NCI-H226 (cell line): ENCODE data around the gene OMP.
A peak's percentile ranks its signal among the peaks of the same experiment; 100 is the strongest.
"Not testable (repeated sequence)": the region's sequence is repeated elsewhere in the genome, so short reads cannot be mapped to it uniquely, and the experiment has no call there.

Experiments used
- DNase-seq: peaks from one replicate; pipeline ENCODE4 v3.0.0-alpha.2; 2015

The OMP gene, protein sequence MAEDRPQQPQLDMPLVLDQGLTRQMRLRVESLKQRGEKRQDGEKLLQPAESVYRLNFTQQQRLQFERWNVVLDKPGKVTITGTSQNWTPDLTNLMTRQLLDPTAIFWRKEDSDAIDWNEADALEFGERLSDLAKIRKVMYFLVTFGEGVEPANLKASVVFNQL

DNA sequence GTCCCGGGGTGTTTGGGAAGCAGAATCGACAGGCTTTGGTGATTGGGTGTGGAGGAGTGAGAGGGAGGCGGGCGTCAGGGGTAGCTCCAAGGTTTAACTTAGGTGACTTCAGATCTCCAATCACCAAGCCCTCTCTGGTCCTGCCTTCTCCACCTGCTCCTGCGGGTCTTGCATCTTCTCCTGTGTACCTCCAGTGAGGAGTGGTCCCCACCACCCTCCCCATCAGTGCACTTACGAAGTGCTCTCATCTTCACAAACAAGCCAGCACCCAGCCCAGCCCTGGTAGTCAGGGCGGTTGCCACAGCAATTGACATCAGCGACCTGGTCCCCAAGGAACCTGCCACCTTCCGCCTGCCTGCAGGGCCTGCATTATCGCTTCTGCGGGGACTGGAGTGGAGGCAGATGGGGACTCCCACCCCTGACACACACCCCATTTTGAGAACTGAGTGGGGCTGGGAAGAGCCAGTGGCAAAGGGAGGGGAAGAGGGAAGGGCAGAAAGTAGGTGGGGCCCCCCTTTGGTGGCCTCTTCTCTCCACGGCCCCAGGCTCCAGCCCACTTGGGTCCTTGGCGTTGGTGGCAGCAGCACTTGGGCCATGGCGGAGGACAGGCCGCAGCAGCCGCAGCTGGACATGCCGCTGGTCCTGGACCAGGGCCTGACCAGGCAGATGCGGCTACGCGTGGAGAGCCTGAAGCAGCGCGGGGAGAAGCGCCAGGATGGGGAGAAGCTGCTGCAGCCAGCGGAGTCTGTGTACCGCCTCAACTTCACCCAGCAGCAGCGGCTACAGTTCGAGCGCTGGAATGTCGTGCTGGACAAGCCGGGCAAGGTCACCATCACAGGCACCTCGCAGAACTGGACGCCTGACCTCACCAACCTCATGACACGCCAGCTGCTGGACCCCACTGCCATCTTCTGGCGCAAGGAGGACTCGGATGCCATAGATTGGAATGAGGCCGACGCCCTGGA is at the start of gene OMP:
Gene OMP (plus strand): TSS at position 595 of the 965 bp plus-strand sequence. CDS start 0 bp downstream, at position 595.
- DNase-seq, result no peak

DNA sequence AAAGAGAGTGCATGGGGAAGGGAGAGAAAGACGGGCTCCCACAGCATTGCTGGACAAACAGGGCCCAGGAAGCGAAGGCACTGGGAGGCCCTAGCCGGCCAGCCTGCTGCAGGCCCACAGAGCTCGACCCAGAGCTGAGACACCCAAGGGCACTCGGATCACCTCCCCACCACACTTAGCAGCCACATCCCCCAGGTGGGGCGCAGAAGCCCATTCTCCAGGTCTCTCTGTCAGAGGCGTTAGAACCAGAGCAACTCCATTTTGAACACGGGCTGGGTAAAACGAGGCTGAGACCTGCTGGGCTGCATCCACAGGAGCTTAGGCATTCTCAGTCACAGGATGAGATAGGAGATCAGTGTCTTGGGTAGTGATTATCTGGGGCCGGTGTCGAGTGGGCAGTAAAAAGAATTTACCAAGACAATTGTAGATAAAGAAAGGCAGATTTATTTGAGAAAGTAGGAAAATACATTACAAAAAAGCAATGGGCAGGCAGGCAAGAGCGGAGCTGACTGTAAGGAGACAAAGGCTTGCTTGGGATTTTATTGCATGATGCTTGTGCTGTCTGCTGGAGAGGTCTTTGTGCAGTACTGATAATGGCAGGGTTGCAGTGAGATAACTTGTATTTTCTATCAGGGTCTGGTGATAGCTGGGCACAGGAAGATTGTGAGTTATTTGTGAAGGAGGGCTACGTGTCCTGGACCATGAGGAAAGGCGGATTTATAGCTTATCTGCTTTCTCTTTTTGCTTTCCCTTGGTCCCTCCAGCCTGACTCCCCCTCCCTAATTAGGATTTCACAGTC is 49.2 kb upstream of the OMP start:
- no peak for DNase-seq

DNA sequence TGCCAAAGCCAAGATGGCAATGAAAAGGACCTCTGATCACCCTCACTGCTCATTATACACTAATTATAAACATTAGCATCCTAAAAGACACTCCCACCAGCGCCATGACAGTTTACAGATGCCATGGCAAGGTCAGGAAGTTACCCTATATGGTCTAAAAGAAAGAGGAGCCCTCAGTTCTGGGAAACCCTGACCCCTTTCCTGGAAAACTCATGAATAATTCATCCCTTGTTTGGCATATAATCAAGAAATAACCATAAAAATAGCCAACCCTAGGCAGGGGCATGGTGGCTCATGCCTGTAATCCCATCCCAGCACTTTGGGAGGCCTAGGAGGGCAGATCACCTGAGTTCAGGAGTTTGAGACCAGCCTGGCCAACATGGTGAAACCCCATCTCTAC is 48.6 kb upstream of the OMP start:
- DNase-seq, result no peak

DNA sequence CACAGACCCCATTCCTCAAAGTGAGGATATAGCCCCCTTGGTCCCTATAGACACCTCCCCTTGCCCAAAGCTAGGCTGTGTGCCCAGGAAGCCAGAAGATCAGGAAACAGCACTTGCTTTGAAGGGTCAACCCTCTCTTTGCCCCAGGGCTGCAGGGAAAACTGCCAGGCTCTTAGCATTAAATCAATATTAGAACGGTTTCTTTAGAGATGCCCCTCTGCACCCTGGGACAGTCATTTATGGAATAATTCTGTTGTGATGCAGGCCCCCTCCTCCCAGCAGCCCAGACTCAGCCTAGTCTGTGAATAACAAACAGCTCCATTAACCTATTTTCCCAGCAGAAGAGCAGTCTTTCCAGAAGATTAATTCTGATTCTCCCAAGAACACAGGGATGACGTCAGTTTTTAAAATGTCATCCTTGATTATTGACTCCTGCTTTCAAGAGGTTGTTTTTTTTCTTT is 47.5 kb upstream of the OMP start:
- no peak for DNase-seq

DNA sequence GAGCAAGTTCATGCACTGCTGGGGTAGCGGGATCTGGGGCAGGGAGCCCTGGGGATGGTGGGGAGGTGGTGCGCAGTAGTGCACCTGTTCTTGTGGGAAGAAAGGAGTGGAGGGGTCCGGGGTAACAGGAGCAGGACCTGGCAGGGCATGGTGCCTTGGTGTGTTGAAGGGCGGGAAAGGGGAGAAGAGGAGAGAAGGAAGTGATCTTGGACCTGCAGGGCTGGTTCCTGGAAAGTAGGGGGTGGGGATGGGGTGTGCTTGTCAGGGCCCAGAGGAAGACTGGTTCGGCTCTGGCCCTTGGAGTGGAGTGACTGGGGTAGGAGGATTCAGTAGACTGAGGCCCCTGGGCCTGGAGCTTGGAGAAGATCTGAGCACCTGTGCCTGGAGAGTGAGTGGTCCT is 46.7 kb upstream of the OMP start:
- DNase-seq, result no peak

DNA sequence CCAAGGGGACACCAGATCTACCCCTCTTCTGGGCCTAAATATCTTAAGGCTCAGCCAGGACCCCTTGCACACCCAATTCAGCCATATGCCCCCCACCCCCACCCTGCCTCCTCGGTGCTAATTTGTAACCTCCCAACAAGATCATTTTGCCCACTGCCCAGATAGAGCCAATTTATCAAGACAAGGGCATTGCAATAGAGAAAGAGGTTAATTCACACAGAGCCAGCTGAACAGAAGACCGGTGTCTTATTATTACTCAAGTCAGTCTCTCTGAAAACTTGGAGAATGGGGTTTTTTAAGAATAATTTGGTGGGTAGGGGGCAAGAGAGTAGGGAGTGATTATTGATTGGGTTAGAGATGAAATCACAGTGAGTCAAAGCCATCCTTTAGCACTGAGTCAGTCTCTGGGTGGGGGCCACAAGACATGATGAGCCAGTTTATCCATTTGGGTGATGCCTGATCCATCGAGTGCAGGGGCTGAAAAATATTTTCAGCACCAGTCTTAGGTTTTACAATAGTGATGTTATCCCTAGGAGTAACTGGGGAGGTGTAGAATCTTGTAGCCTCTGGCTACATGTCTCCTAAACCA is 45.7 kb upstream of the OMP start:
- DNase-seq, result no peak

DNA sequence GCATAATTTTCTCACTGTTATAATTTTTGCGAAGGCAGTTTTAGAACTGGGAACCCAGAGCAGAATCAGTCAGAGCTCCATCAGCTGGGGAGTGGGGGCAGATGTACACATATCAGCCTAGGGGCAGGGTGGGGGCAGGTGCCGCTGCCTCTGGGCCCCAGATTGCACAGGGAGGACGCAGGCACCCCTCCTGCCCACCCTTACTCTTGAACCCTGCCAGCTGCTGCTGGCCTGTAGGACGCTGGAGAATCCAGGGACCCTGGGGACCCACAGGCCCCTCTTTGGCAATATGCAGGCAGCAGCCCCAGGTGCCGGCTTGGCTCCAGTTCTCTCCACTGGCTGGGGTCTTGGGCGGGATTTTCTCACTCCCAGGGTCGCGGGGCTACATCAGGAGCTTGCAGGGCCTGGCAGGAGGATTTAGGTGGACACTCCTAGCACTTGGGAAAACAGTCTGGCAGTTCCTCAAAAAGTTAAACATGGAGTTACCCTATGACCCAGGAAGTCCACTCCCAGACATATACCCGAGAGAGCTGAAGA is 44.6 kb upstream of the OMP start:
- DNase-seq, result no peak

DNA sequence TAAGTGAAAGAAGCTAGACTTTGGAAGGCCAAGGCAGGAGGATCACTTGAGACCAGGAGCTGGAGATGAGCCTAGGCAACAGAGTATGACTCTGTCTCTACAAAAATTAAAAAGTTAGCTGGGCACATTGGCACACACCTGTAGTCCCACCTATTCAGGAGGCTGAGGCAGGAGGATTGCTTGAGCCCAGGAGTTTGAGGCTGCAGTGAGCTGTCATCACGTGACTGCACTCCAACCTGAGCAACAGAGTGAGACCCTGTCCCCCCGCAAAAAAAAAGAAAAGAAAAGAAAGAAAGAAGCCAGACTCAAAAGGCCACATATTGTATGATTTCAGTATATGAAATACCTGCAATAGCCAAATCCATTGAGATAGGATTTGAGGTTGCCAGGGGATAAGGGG is 43.7 kb upstream of the OMP start:
- no peak for DNase-seq

DNA sequence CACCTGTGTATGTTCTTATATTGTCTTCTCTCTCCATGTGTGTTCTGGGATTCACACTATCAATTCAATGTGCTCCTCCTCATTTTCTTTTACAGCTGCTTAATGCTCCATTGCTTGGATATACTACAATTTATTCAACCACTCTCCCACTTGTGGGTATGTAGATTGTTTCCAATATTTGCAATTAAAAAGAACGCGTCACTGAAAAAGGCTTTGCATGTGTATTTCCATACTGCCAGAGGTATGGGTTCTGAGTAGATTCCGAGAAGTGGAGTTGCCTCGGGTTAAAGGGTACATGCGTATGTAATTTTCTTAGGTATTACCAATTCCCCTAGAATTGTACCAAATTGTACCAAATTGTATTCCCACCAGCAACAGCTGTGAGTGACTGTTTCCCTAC is 42.8 kb upstream of the OMP start:
- no peak for DNase-seq

DNA sequence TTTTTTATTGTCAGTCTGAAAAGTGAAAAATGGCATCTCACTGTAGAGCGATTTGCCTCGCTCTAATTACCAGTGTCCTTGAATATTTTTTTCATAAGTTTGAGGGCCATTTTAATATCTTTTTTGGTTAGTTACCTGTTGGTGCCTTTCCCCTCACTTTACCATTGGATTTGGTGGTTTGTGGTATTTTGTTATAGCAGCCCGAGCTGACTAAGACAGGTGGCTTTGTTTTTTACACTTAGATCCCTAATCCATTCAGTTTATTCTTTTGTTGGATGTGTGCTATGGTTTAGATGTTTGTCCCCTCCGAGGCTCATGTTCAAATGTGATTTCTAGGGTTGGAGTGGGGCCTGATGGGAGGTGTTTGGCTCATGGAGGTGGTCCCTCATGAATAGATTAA is 42.4 kb upstream of the OMP start:
- DNase-seq, result no peak

DNA sequence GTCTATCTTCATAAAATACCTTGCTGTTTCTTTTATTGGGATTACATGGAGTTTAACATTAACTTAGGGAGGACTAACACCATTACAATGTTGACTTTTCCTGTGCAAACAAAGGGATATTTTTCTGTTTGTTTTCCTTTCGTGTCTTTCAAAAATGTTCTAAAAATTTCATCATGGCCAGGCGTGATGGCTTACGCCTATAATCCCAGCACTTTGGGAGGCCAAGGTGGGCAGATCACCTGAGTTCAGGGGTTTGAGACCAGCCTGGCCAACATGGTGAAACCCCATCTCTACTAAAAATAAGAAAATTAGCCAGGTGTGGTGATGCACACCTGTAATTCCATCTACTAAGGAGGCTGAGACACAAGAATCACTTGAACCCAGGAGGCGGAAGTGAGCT is 41.4 kb upstream of the OMP start:
- DNase-seq, result not testable (repeated sequence)

DNA sequence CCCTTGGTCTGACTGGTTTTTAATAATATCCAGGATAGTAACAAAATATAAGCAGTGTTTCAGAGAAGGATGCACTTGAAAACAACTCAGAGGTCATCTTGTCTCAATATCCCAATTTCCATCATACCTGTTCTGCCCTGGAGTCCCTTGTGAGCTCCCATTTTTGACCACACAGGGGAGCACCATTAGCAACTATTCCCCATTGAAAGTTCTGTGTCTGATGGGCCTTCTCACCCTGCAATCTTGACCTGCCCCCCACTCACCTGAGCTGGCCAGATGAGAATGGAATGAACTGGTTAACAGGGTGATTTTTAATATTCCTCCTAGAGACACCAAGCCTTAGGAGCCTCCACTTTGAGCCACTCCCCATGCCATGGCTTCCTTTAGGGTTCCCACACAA is 39.7 kb upstream of the OMP start:
- no peak for DNase-seq

DNA sequence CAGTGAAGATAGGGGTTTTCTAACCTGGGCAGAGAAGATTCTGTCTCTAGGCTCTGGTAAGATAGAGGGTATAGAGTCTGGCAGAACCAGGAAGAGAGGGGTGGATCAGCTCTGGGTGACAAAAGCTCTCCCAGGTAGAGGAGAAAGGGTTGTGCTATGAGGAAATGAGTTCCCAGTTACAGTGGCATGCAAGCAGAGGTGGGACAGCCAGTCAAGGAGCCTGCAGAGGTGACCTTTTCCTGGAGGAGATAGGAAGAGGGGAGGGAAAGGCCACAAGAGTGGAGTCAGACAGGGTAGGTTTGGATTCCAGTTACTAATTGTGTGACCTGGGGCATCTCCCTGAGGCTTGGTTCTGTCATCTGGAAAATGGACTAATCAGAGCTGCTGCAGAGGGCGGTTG is 39.2 kb upstream of the OMP start:
- no peak for DNase-seq

DNA sequence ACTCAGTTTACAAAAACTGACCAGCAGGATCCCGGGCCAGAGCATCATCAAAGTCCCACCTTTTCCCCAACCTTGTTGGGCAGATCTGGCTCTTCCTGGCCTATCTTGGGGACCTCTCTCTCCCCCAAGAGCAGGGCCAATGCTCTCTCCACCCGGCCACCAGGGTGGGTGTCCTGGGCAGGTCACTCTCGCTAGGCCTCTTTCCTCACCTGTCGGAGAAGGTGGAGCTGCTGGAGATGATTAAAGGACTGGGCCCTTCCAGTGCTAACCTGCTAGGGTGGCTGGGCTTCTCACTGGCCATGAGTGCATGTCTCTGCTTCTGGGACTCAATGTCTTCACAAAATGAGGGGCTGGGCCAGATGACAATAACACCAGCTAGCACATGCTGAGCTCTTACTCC is 38.8 kb upstream of the OMP start:
- DNase-seq, result no peak

DNA sequence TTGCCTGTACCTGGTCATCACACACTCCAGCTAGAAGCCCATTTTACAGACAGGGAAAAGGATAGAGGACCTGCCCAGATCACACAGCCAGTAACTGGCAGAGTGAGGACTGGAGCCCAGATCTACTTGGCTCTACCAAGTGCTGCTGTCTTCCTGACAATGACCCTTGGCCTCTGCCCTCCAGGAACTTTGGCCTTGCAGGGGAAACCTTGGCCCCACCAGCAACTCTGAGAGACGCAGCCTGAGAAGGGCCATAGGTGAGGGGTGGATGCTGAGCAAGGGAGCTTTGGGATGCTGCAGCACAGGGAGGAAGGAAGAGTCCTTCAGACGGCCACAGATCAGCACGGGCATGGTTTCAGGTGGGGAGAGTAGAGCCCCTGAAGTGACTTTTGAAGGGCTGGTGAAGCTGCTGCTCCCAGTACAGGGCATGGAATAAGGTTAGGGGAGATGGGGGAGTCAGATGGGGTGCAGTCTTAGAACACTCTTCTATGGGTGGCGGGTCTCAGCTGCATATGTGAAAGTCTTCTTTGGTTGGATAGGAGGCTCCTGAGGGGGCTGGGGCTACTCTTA is 37.9 kb upstream of the OMP start:
- DNase-seq, result no peak

DNA sequence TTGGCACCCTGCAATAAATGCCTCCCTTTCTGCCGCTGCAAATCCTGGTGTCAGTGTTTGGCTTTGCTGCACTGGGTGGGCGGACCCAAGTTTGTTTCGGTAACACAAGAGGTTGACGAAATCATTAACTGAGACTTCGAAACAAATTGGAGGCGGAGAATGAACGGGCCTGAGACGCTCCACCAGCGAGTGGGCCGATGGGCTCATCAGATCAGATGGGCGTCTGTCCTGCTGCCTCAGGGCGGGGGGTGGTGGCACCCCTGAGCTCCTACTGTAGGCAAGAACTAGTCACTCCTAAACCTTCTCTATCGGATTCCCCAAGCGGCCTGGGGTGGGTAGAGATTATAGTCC is 36.8 kb upstream of the OMP start:
- DNase-seq, result no peak

DNA sequence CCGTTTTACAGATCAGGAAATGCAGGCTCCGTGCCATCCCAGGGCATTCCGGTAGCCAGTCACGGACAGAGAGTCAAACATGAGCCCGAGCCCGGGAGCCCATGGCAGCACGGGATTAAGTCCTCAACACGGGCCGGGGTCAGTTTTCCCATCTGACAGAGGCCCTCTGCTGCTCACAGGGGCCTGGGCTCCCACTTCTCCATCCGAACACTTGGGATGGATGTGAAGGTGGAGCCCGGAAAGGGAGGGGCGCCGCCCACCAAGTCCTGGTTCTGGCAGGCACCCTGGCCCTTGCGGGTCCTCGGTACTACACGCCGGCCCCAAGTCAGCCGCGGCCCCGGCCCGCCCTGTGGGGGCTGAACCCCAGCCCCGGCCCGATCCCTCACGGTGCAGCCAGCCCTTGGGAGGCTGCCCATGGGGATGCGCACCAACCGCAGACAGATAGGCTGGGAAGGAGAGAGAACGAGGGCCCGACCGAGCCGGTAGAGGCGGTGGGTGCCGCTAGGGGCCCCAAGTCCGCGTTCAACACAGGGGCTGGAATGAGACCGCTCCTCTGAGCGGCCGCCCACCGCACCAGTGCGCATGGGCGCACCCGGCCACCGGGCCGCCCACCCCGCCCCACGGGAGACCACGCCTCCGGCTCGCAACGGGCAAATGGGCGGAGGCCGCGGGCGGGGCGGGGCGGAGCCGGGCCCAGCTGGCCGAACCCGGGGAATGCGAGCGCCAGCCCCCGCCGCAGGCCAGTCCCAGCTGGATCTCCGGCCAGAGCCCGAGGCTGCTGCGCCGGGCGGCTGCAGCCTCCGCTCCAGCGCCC is 36.2 kb upstream of the OMP start, which contains the start of gene CAPN5:
Gene CAPN5 (plus strand): TSS at position 743 of the 814 bp plus-strand sequence. CDS start 17,916 bp downstream, outside the sequence.
- peak; percentile 80 for DNase-seq

DNA sequence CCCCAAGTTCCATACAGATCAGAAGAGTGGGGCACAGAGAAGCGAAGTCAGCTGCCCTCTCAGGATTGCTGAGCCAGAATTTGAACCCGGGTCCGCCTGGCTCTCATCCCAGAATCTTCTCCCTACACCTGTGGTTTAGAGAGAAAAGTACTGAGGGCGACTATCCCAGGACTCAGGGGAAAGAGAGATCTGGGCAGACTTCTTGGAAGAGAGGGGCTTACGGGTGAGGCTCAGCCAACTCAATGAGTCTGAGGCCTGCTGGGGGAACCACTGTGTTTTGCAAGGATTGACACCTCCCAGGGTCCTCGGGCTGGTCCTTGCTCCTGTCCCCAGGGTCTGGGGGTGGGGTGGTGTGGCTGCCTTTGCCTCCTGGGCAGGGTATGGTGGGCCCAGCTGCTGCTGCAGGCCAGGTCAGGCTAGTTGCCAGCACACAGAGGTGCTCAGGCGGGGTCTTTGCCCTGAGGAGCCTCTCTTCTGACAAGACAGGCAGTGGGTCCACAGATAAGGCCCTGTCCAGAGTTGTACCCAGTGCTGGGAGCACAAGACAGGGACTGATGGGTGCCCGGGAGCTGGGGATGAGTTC is 34.7 kb upstream of the OMP start:
- DNase-seq, result no peak

DNA sequence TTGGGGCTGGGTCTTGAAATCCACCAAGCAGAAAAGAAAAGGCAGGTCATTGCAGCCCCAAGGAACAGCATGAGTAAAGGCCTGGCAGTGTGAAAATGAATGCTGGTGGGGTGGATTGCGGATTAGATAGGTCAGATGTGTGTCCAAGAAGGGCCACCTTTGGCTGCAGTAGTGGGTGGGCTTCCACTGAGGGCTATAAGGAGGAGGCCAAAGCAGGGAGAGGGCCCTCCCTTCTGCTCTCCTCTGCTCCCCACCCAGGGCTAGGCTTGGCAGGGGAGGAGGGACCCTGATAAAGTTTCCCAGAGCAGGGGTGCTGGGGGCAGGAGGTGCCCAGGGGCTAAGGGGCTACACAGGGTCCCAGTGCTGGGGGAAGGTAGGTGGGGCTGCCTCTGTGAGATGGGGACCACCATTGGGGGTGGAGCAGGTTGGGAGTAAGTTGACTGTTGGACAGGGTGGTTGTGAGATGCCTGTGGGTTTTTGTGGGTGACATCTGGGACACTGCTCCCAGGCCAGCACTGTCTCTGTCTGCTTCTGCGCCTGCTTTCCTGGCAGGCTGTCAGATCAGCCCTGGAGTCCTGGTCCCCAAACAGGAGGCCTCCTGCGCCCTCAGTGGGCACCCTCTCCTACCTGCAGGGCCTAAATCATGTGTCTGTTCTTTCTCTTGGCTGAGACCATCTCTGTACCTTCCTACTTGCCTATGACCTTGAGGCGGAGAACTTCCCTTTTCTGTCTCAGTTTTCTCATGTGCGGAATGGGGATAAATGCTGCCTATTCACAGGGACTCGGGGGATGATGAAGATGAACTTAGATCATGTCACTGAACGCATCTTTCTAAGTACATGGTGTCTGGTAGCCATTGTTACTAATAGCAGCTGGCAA is 33.9 kb upstream of the OMP start:
- no peak for DNase-seq

DNA sequence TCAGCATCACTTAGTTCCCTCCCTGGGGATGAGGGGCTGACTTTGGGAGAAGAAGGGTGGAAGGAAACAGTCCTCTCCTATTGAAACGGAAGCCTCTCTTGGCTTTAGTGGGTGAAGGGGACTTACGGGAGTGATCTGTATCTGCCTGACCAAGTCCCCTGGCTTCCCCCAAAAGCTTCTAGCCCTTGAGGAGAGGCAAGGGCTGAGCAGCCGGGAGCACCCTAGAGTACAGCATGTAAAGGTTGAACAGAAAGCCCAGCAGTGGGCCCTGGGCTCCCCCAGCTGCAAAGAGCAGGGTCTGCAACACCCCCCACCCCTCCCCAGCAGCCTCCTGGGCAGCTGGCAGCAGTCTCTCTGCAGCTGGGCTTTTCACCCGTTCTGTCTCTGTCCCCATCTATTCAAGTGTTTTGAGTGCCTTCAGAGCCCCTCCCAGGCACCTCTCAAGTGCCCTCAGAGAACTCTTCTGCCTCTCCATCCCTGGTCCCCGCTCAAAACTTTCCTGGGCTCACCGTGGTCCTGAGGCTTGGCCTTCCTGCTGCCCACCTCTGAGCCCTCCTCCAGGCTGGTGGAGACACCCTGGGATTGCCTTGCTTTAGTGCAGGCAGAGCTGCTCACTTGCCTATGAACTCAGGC is 33.2 kb upstream of the OMP start:
- no peak for DNase-seq
